DOHH2 (cell line): ENCODE measurements around the gene C1RL.

Experiments used
- EZH2phosphoT487 ChIP-seq: fragments of 200-600 bp; sonication (generic); IDR thresholded peaks from 2 replicates; pipeline ENCODE4 v1.6.1; 2017; ENCODE audit warnings: borderline replicate concordance, mild to moderate bottlenecking, antibody characterized with exemption, low read length, moderate library complexity, mixed read lengths
- TF ChIP-seq, protein P1 (sequence below): fragments of 200-600 bp; sonication (generic); IDR thresholded peaks from one replicate; pipeline ENCODE4 v1.5.1; 2014; ENCODE audit warnings: antibody characterized with exemption, mild to moderate bottlenecking, low read depth, low read length; ENCODE audit not compliant: poor library complexity, severe bottlenecking

DNA sequence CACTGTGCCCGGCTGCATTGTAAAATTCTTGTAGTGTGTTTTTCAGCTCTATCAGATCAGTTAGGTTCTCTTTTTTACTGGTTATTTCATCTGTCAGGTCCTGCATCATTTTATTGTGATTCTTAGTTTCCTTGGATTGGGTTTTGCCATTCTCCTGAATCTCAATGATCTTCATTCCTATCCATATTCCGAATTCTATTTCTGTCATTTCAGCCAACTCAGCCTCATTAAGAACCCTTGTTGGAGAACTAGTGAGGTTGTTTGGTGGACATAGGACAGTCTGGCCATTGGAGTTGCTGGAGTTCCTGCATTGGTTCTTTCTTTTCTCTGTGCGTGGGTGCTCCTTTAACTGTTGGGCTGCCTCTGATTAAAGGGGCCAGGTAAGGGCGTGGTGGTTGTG is 54.1 kb downstream of the C1RL start:
- TF ChIP-seq, protein P1, sequence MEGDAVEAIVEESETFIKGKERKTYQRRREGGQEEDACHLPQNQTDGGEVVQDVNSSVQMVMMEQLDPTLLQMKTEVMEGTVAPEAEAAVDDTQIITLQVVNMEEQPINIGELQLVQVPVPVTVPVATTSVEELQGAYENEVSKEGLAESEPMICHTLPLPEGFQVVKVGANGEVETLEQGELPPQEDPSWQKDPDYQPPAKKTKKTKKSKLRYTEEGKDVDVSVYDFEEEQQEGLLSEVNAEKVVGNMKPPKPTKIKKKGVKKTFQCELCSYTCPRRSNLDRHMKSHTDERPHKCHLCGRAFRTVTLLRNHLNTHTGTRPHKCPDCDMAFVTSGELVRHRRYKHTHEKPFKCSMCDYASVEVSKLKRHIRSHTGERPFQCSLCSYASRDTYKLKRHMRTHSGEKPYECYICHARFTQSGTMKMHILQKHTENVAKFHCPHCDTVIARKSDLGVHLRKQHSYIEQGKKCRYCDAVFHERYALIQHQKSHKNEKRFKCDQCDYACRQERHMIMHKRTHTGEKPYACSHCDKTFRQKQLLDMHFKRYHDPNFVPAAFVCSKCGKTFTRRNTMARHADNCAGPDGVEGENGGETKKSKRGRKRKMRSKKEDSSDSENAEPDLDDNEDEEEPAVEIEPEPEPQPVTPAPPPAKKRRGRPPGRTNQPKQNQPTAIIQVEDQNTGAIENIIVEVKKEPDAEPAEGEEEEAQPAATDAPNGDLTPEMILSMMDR, result no peak
- no peak for TF ChIP-seq EZH2phosphoT487
